OCI-LY3 (cell line): Measurements from ENCODE around the gene OR2T11.

ENCODE experiments used
- H2AFZ ChIP-seq: fragments of 200-600, 300-600 bp; shearing (Covaris generic); 2 replicates; pipeline ENCODE4 v1.6.0; 2014; ENCODE audit warnings: antibody characterized with exemption, low read depth, low read length
- H3K27ac ChIP-seq: fragments of 200-600, 300-600 bp; sonication (generic); 2 replicates; pipeline ENCODE4 v1.5.1; 2014; ENCODE audit warnings: mild to moderate bottlenecking, low read length, moderate library complexity, mixed read lengths
- H3K27me3 ChIP-seq: fragments of 200-600, 300-600 bp; sonication (generic); 2 replicates; pipeline ENCODE4 v1.6.1; 2014; ENCODE audit warnings: low read depth, low read length, mixed read lengths
- H3K36me3 ChIP-seq: fragments of 200-600, 300-600 bp; sonication (generic); replicated peaks from 2 replicates; pipeline ENCODE3; 2014; ENCODE audit warnings: low read depth, low read length, mixed read lengths
- H3K4me1 ChIP-seq: fragments of 300-600, 200-600 bp; sonication (generic); 2 replicates; pipeline ENCODE4 v1.6.1; 2014; ENCODE audit warnings: low read length, mixed read lengths
- H3K4me2 ChIP-seq: fragments of 200-600, 300-600 bp; sonication (generic); 2 replicates; pipeline ENCODE4 v1.6.1; 2014; ENCODE audit warnings: low read length, mixed read lengths
- H3K4me3 ChIP-seq: fragments of 300-600, 200-600 bp; sonication (generic); 2 replicates; pipeline ENCODE4 v1.5.1; 2014; ENCODE audit warnings: antibody characterized with exemption, mild to moderate bottlenecking, low read length, moderate library complexity
- H3K79me2 ChIP-seq: fragments of 300-600, 200-600 bp; shearing (Covaris generic); 2 replicates; pipeline ENCODE4 v1.6.1; 2014; ENCODE audit warnings: mild to moderate bottlenecking, low read length, mixed read lengths
- H3K9ac ChIP-seq: fragments of 300-600, 200-600 bp; shearing (Covaris generic); 2 replicates; pipeline ENCODE4 v1.6.0; 2014; ENCODE audit warnings: mild to moderate bottlenecking, low read length, moderate library complexity
- H3K9me3 ChIP-seq: fragments of 200-600, 300-600 bp; shearing (Covaris generic); 2 replicates; pipeline ENCODE4 v1.6.1; 2014; ENCODE audit warnings: low read length, mixed read lengths; ENCODE audit not compliant: insufficient read depth
- H4K20me1 ChIP-seq: fragments of 200-600, 300-600 bp; sonication (generic); 2 replicates; pipeline ENCODE4 v1.6.1; 2016; ENCODE audit warnings: low read length, mixed read lengths; ENCODE audit not compliant: insufficient read depth
- EZH2phosphoT487 ChIP-seq: fragments of 200-600 bp; shearing (Covaris generic); IDR thresholded peaks from 2 replicates; pipeline ENCODE4 v1.6.1; 2018; ENCODE audit warnings: antibody characterized with exemption, mixed run types, low read depth
- TF ChIP-seq, protein P1 (sequence below): fragments of 200-600, 300-600 bp; sonication (generic); IDR thresholded peaks from 2 replicates; pipeline ENCODE4 v1.5.1; 2014; ENCODE audit warnings: antibody characterized with exemption, low read length, low read depth

Gene OR2T11

DNA sequence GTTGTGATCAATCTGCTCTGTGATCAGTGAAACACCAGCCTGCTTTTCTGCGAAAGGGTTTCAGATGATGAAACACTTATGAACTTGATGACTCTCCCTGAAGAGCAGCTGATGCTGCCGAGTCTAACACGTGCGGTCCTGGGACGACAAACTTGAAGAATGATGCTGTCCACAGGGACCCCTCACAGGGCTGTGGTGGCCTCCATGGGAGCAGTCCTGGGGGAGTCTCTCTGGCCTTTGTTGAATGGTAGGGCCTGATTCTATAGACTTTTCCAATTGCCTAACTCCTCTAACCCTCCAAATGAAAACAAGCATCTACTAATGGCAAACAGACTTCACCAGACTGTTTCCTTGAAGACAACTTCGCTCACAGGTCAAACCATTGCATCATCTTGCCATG is 37.3 kb downstream of the OR2T11 start, which contains the start of gene OR2T10:
Gene OR2T10 (minus strand): TSS at position 112 of the 400 bp plus-strand sequence. CDS start 3,932 bp downstream, outside the sequence.
- no peaks in the 10 kb centered on the region for H3K4me1 ChIP-seq
- no peak within 1 kb of the TSS for H2AFZ ChIP-seq
- H3K9me3 ChIP-seq = no peaks in the 10 kb centered on the region
- TF ChIP-seq, protein P1, sequence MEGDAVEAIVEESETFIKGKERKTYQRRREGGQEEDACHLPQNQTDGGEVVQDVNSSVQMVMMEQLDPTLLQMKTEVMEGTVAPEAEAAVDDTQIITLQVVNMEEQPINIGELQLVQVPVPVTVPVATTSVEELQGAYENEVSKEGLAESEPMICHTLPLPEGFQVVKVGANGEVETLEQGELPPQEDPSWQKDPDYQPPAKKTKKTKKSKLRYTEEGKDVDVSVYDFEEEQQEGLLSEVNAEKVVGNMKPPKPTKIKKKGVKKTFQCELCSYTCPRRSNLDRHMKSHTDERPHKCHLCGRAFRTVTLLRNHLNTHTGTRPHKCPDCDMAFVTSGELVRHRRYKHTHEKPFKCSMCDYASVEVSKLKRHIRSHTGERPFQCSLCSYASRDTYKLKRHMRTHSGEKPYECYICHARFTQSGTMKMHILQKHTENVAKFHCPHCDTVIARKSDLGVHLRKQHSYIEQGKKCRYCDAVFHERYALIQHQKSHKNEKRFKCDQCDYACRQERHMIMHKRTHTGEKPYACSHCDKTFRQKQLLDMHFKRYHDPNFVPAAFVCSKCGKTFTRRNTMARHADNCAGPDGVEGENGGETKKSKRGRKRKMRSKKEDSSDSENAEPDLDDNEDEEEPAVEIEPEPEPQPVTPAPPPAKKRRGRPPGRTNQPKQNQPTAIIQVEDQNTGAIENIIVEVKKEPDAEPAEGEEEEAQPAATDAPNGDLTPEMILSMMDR = no peak
- TF ChIP-seq EZH2phosphoT487 = no peak
- H3K9ac ChIP-seq = no peak within 1 kb of the TSS
- no peak within 1 kb of the TSS for H3K4me2 ChIP-seq
- H3K79me2 ChIP-seq = no peaks in the 10 kb centered on the region
- no peaks in the 10 kb centered on the region for H4K20me1 ChIP-seq
- no peaks in the 10 kb centered on the region for H3K36me3 ChIP-seq
- no peak within 1 kb of the TSS for H3K27ac ChIP-seq
- no peaks in the 10 kb centered on the region for H3K27me3 ChIP-seq
- H3K4me3 ChIP-seq = no peak within 1 kb of the TSS

DNA sequence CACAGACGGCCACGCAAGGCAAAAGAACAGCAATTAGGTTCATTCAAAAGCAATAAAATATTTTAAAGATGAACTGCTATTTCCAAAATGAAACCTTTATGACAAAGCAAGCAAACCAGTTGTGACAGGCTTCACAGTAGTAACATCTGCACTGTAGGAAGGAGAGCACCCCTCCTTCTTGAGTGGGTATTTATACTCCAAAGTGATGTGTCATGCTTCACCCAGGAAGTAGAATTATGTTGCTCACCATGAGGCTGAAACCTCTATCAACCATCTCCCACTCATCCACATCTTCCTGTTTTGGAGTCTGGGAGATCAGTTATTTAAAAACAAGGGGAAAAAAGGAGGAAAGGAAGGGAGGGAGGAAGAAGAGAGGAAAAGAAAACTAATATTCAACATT is 38.3 kb downstream of the OR2T11 start:
- Histone ChIP-seq H3K9me3 (no peaks in the 10 kb centered on the region), H3K4me2 (no peak overlapping the region), H3K27me3 (no peaks in the 10 kb centered on the region), H3K4me3 (no peak overlapping the region), H3K79me2 (no peaks in the 10 kb centered on the region), H3K9ac (no peak overlapping the region), H3K36me3 (no peaks in the 10 kb centered on the region), H3K27ac (no peak overlapping the region), H2AFZ (no peak overlapping the region), H3K4me1 (no peaks in the 10 kb centered on the region), H4K20me1 (no peaks in the 10 kb centered on the region)
- TF ChIP-seq EZH2phosphoT487 = no peak
- TF ChIP-seq, protein P1 = no peak

DNA sequence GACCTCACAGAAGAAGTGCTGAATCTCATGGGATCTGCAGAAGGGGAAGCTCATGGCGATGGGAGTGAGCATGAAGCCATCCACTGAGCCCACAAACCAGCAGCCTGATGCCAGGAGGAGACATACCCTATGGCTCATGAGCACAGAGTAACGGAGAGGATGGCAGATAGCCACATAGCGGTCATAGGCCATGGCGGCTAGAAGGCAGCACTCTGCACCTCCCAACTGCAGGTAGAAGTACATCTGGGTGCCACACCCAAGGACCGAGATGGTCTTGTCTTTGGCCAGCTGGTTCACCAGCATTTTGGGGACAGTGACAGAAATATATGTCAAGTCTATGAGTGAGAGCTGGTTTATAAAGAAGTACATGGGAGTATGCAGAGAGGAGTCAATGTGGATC is 41.7 kb downstream of the OR2T11 start:
- no peaks in the 10 kb centered on the region for H3K4me1 ChIP-seq
- TF ChIP-seq EZH2phosphoT487 = no peak
- TF ChIP-seq, protein P1 = no peak
- H3K9me3 ChIP-seq = no peaks in the 10 kb centered on the region
- H3K27me3 ChIP-seq = no peaks in the 10 kb centered on the region
- no peaks in the 10 kb centered on the region for H3K79me2 ChIP-seq
- H3K9ac ChIP-seq = no peak overlapping the region
- H3K36me3 ChIP-seq = no peaks in the 10 kb centered on the region
- H4K20me1 ChIP-seq = no peaks in the 10 kb centered on the region
- no peak overlapping the region for H3K4me3 ChIP-seq
- no peak overlapping the region for H3K27ac ChIP-seq
- no peak overlapping the region for H3K4me2 ChIP-seq
- no peak overlapping the region for H2AFZ ChIP-seq

DNA sequence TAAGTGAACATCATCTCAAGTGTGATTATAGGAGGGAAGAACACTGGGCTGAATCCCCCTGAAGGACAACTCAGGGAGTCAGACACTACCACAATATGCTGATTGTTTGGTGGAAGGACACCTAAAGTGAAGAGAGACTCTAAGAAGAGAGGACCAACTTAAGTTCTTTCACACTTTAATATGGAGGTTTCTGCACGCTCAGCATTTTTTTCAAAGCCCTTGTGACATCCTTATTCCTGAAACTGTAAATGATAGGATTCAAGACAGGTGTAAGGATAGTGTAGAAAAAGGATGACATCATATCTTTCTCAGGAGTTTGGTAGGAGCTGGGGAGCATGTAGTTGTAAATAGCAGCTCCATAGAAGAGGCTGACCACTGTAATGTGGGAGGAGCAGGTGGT is 42.2 kb downstream of the OR2T11 start:
- Histone ChIP-seq H3K4me2 (no peak overlapping the region), H3K9me3 (no peaks in the 10 kb centered on the region), H3K36me3 (no peaks in the 10 kb centered on the region), H3K4me1 (no peaks in the 10 kb centered on the region), H3K4me3 (no peak overlapping the region), H3K9ac (no peak overlapping the region), H3K27me3 (no peaks in the 10 kb centered on the region), H2AFZ (no peak overlapping the region), H3K79me2 (no peaks in the 10 kb centered on the region), H4K20me1 (no peaks in the 10 kb centered on the region), H3K27ac (no peak overlapping the region)
- TF ChIP-seq, protein P1 = no peak
- TF ChIP-seq EZH2phosphoT487 = no peak
